Smooth muscle cell (in vitro differentiated cells): Measurements from ENCODE around the gene WDR11. TPM values are rescaled to one million over a fixed set of nuclear protein-coding genes. Genes with fewer than 3 reads are reported as not detected.

Experiments used
- DNase-seq: peaks from one replicate; lab custom pipeline; 2025; ENCODE audit not compliant: unreplicated experiment; lab: John Stamatoyannopoulos, UW
- H2AFZ ChIP-seq: fragments of 200-600 bp; sonication (generic); 2 replicates; pipeline ENCODE4 v1.6.0; 2016; ENCODE audit warnings: antibody characterized with exemption, low read depth, mild to moderate bottlenecking
- H3F3A ChIP-seq: fragments of 200-600 bp; sonication (generic); 2 replicates; pipeline ENCODE4 v1.6.0; 2017; ENCODE audit warnings: antibody characterized with exemption, low read depth
- H3K27ac ChIP-seq: fragments of 200-600 bp; sonication (generic); 2 replicates; pipeline ENCODE4 v1.5.1; 2016; ENCODE audit warnings: low read depth, mild to moderate bottlenecking
- H3K27me3 ChIP-seq: fragments of 200-600 bp; sonication (generic); 2 replicates; pipeline ENCODE4 v1.6.1; 2016; ENCODE audit warnings: low read depth, mild to moderate bottlenecking
- H3K36me3 ChIP-seq: fragments of 200-600 bp; sonication (generic); 2 replicates; pipeline ENCODE4 v1.5.1; 2016; ENCODE audit warnings: low read depth
- H3K4me1 ChIP-seq: fragments of 200-600 bp; sonication (generic); 2 replicates; pipeline ENCODE4 v1.5.1; 2016; ENCODE audit warnings: low read depth
- H3K4me2 ChIP-seq: fragments of 200-600 bp; sonication (generic); 2 replicates; pipeline ENCODE4 v1.6.0; 2016; ENCODE audit warnings: mild to moderate bottlenecking
- H3K4me3 ChIP-seq: fragments of 200-600 bp; sonication (generic); 2 replicates; pipeline ENCODE4 v1.5.1; 2016; ENCODE audit warnings: mild to moderate bottlenecking
- H3K79me2 ChIP-seq: fragments of 200-600 bp; sonication (generic); 2 replicates; pipeline ENCODE4 v1.6.0; 2016; ENCODE audit warnings: low read depth, mild to moderate bottlenecking
- H3K9ac ChIP-seq: fragments of 200-600 bp; sonication (generic); 2 replicates; pipeline ENCODE4 v1.6.0; 2016; ENCODE audit warnings: low read depth
- H3K9me3 ChIP-seq: fragments of 200-600 bp; sonication (generic); replicated peaks from 2 replicates; pipeline ENCODE4 v1.5.1; 2016; ENCODE audit warnings: low read depth
- H4K20me1 ChIP-seq: fragments of 200-600 bp; sonication (generic); 2 replicates; pipeline ENCODE4 v1.6.0; 2016; ENCODE audit warnings: low read depth
- CTCF ChIP-seq: fragments of 200-600 bp; sonication (generic); IDR thresholded peaks from 2 replicates; pipeline ENCODE4 v1.5.1; 2017; ENCODE audit warnings: borderline replicate concordance, mild to moderate bottlenecking, antibody characterized with exemption; ENCODE audit not compliant: insufficient read depth, poor library complexity, severe bottlenecking
- WGBS: methylation state at CpG from one replicate; pipeline ENCODE4 v1.1.7; 2016; ENCODE audit warnings: low lambda C conversion rate; 5-methylcytosine and 5-hydroxymethylcytosine counted together
- polyA plus RNA-seq: library from polyadenylated mRNA; unstranded; fragments of >200 nt; fragmentation: Nextera tagmentation; extraction: Ambion mirVana; gene quantifications from 2 replicates; pipeline ENCODE4 v1.2.1, GENCODE V29; 2016
- total RNA-seq: library from RNA; depleted of rRNA; stranded (reverse); fragments of >200 nt; gene quantifications from 2 replicates; pipeline ENCODE4 v1.2.3, GENCODE V29; 2014

Gene WDR11
- total and polyA plus RNA-seq, 2 experiments from 2014 or later, result 19.3 to 58.7 TPM

DNA sequence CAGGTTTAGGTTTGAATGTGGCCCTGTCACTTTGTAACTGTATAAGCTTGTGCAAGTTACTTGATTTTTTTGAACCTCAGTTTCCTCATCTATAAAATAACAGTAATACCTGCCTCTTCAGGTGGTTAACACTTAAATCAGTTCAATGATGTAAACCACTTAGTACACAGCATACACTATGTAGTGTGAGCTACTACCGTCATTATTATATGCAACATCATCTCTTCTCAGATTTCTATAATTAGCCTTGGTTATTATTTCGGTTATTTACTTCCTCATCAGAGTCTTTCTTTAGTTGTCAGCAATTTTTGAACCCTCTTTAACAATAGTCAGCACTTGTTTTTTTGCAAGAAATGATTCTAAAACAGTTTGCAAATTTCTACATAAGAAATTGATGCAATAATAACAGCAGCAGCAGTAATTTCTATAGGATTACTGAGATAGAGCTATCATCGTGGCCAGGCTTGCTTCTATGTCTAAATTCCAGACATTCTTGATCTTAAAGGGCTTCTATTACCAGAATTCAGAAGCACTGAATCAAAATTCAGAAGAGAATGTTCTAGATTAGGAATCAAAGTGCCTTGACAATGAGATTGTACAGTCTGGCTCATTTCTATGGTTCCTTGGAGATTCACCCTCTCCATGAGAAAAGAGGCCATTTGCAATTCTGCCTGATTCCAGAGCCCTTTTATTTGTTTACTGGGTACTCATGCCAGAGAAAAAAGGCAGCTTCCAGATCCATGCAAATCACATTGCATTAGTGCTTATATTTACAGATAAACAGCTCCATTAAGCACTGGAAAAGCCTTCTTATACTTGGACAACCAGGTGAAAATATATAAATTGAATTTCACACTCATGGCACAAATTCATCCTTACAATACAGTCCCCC, 25.0 kb upstream of the WDR11 start:
- TF ChIP-seq CTCF, result no peak

GRCh38 chr10:120827251-120827875, 23.8 kb upstream of the WDR11 start:
- no peaks in the 10 kb centered on the region for H4K20me1 ChIP-seq
- DNase-seq, result no peak
- 72% methylated on average over 5 of the region's 5 CpGs for WGBS
- no peak overlapping the region for H3K4me3 ChIP-seq
- no peak overlapping the region for H3K27ac ChIP-seq
- H3K79me2 ChIP-seq, result no peaks in the 10 kb centered on the region
- no peaks in the 10 kb centered on the region for H3K9me3 ChIP-seq
- H3F3A ChIP-seq, result no peaks in the 10 kb centered on the region
- H3K9ac ChIP-seq, result no peak overlapping the region
- no peak overlapping the region for H3K4me2 ChIP-seq
- H3K4me1 ChIP-seq, result no peaks in the 10 kb centered on the region
- no peaks in the 10 kb centered on the region for H3K27me3 ChIP-seq
- no peak overlapping the region for H2AFZ ChIP-seq
- H3K36me3 ChIP-seq, result no peaks in the 10 kb centered on the region
- no peak for TF ChIP-seq CTCF

More for the DNA sequence above, 25.0 kb upstream of the WDR11 start:
- H3K27ac ChIP-seq, result no peak overlapping the region
- no peaks in the 10 kb centered on the region for H4K20me1 ChIP-seq
- H3F3A ChIP-seq, result no peaks in the 10 kb centered on the region
- H2AFZ ChIP-seq, result no peak overlapping the region
- no peak for DNase-seq
- H3K4me3 ChIP-seq, result no peak overlapping the region
- no peaks in the 10 kb centered on the region for H3K9me3 ChIP-seq
- 63% methylated on average over 3 of the region's 3 CpGs for WGBS
- no peaks in the 10 kb centered on the region for H3K27me3 ChIP-seq
- H3K9ac ChIP-seq, result no peak overlapping the region
- no peaks in the 10 kb centered on the region for H3K79me2 ChIP-seq
- H3K36me3 ChIP-seq, result no peaks in the 10 kb centered on the region
- H3K4me2 ChIP-seq, result no peak overlapping the region
- no peaks in the 10 kb centered on the region for H3K4me1 ChIP-seq

GRCh38 chr10:120828763-120829319, 22.3 kb upstream of the WDR11 start:
- TF ChIP-seq CTCF, result no peak
- 96% methylated on average over 3 of the region's 3 CpGs for WGBS

More at GRCh38 chr10:120828763-120829319, 22.3 kb upstream of the WDR11 start:
- Histone ChIP-seq H2AFZ (no peak overlapping the region), H3K4me1 (no peaks in the 10 kb centered on the region), H4K20me1 (no peaks in the 10 kb centered on the region), H3F3A (no peaks in the 10 kb centered on the region), H3K4me3 (no peak overlapping the region), H3K9ac (no peak overlapping the region), H3K79me2 (no peaks in the 10 kb centered on the region), H3K4me2 (no peak overlapping the region), H3K9me3 (no peaks in the 10 kb centered on the region), H3K27me3 (no peaks in the 10 kb centered on the region), H3K36me3 (no peaks in the 10 kb centered on the region), H3K27ac (no peak overlapping the region)
- no peak for DNase-seq
